Thyroid gland (tissue), 4 donors: ENCODE measurements around the gene ST8SIA4. TPM values are rescaled to one million over a fixed set of nuclear protein-coding genes. Genes with fewer than 3 reads are reported as not detected.

Experiments used
- DNase-seq, 2 donors: peaks; one replicate each; pipeline ENCODE4 v3.0.0-alpha.2; 2019
- H3K27ac ChIP-seq, 3 donors: fragments of 200-600 bp; sonication (generic); 1 replicate in 2 of 3; 2 replicates in 1 of 3; pipeline ENCODE4 v1.5.1; 2016 to 2019; ENCODE audit warnings: mild to moderate bottlenecking in 1 of 3, moderate library complexity in 1 of 3
- H3K27me3 ChIP-seq: fragments of 200-600 bp; sonication (generic); one replicate; pipeline ENCODE4 v1.5.1; 2019
- H3K36me3 ChIP-seq, 2 donors: fragments of 200-600 bp; sonication (generic); one replicate each; pipeline ENCODE4 v1.5.1; 2016 to 2019
- H3K4me1 ChIP-seq, 2 donors: fragments of 200-600 bp; sonication (generic); one replicate each; pipeline ENCODE4 v1.5.1; 2017 to 2019
- H3K4me3 ChIP-seq, 3 donors: fragments of 200-600 bp; sonication (generic); replicated peaks in 1 of 3; 1 replicate in 2 of 3; 2 replicates in 1 of 3; pipeline ENCODE4 v1.5.1; 2016; ENCODE audit warnings: mild to moderate bottlenecking in 1 of 3
- H3K9me3 ChIP-seq: fragments of 200-600 bp; sonication (generic); one replicate; pipeline ENCODE4 v1.5.1; 2017
- POLR2A ChIP-seq, 2 donors: fragments of 450-650 bp; IDR thresholded peaks; one replicate each; pipeline ENCODE4 v1.6.1; 2017; ENCODE audit warnings: antibody characterized with exemption in 2 of 2, mild to moderate bottlenecking in 2 of 2, moderate library complexity in 1 of 2
- WGBS, 2 donors: methylation state at CpG; one replicate each; pipeline ENCODE4 v1.1.5; 2017; 5-methylcytosine and 5-hydroxymethylcytosine counted together
- intact Hi-C: fragments of 100-400 bp; cut with DNase I; formaldehyde crosslinking; loops from one replicate; pipeline ENCODE4 v1.15.1; 2023
- total RNA-seq, 4 donors: library from RNA; depleted of rRNA; stranded (reverse); fragments of >200 nt; gene quantifications; one replicate each; pipeline ENCODE4 v1.2.3, GENCODE V29; 2016
- TF ChIP-seq, protein P1 (sequence below), 6 experiments: fragments of 200-600 bp in 3 of 6; fragments of 450-650 bp in 3 of 6; sonication (generic) in 3 of 6; IDR thresholded peaks; one replicate each; pipeline ENCODE4 v1.5.1; 2016 to 2019; ENCODE audit warnings: antibody characterized with exemption in 6 of 6, mild to moderate bottlenecking in 2 of 6, inconsistent platforms in 1 of 6, moderate library complexity in 1 of 6

Gene ST8SIA4
- total RNA-seq, 4 donors from 2014 or later: 3.4 to 7.0 (median 4.4) TPM

GRCh38 chr5:100771181-100771580, 131.9 kb downstream of the ST8SIA4 start:
- H3K27ac ChIP-seq: no peak overlapping the region
- H3K4me3 ChIP-seq: no peak overlapping the region
- H3K9me3 ChIP-seq: no peaks in the 10 kb centered on the region
- no peak for DNase-seq
- 49 to 97% methylated on average over 2 of the region's 2 CpGs for WGBS, 2 donors
- H3K4me1 ChIP-seq: peaks cover 5 to 7% of the 10 kb centered on the region in 2 donors
- intact Hi-C loops: no loop called here
- H3K36me3 ChIP-seq: no peaks in the 10 kb centered on the region
- no peaks in the 10 kb centered on the region for H3K27me3 ChIP-seq
- no peak for TF ChIP-seq POLR2A (IDR thresholded peaks at IDR 0.05)

GRCh38 chr5:100768221-100768620, 134.9 kb downstream of the ST8SIA4 start:
- intact Hi-C loops: no loop called here

DNA sequence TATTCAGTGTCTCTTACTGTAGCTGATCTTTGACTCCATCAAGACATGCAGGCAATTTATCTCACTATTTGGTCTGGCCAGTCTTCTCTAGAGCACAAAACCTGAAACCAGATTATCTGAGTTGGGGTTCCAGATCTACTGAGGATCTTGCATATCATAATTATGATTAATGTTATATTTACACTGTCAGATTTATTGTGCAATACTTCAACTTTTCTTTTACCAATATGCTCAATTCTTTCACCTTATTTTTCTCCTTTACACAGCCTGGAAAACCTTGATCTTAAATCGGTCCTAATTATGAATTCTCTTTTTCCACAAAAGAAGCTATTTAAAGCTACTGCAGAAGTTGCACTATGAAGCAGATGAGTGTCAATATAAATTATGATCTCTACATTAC, 140.1 kb downstream of the ST8SIA4 start:
- intact Hi-C loops: no loop called here
- Histone ChIP-seq H3K4me3 (no peak overlapping the region), H3K9me3 (no peaks in the 10 kb centered on the region), H3K4me1 (no peaks in the 10 kb centered on the region), H3K36me3 (no peaks in the 10 kb centered on the region), H3K27ac (no peak overlapping the region), H3K27me3 (no peaks in the 10 kb centered on the region)
- no peak for DNase-seq
- TF ChIP-seq, protein P1, sequence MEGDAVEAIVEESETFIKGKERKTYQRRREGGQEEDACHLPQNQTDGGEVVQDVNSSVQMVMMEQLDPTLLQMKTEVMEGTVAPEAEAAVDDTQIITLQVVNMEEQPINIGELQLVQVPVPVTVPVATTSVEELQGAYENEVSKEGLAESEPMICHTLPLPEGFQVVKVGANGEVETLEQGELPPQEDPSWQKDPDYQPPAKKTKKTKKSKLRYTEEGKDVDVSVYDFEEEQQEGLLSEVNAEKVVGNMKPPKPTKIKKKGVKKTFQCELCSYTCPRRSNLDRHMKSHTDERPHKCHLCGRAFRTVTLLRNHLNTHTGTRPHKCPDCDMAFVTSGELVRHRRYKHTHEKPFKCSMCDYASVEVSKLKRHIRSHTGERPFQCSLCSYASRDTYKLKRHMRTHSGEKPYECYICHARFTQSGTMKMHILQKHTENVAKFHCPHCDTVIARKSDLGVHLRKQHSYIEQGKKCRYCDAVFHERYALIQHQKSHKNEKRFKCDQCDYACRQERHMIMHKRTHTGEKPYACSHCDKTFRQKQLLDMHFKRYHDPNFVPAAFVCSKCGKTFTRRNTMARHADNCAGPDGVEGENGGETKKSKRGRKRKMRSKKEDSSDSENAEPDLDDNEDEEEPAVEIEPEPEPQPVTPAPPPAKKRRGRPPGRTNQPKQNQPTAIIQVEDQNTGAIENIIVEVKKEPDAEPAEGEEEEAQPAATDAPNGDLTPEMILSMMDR (IDR thresholded peaks at IDR 0.05): no peak
- TF ChIP-seq POLR2A (IDR thresholded peaks at IDR 0.05): no peak
- WGBS, 2 donors: 95 to 98% methylated on average over 1 of the region's 1 CpG

More at GRCh38 chr5:100768221-100768620, 134.9 kb downstream of the ST8SIA4 start:
- Histone ChIP-seq H3K27ac (no peak overlapping the region), H3K9me3 (no peaks in the 10 kb centered on the region), H3K36me3 (no peaks in the 10 kb centered on the region), H3K4me1 (peaks cover 5 to 7% of the 10 kb centered on the region in 2 donors), H3K27me3 (no peaks in the 10 kb centered on the region), H3K4me3 (no peak overlapping the region)
- WGBS, 2 donors: 79 to 80% methylated on average over 4 of the region's 4 CpGs
- no peak for TF ChIP-seq POLR2A (IDR thresholded peaks at IDR 0.05)
- TF ChIP-seq, protein P1 (IDR thresholded peaks at IDR 0.05): no peak
- no peak for DNase-seq

- Histone ChIP-seq H3K36me3 (no peaks in the 10 kb centered on the region), H3K27me3 (no peaks in the 10 kb centered on the region), H3K4me3 (no peak overlapping the region), H3K27ac (no peak overlapping the region), H3K4me1 (no peaks in the 10 kb centered on the region), H3K9me3 (no peaks in the 10 kb centered on the region)
- intact Hi-C loops: no loop called here
- TF ChIP-seq, protein P1 (IDR thresholded peaks at IDR 0.05): no peak
- TF ChIP-seq POLR2A (IDR thresholded peaks at IDR 0.05): no peak
- DNase-seq: no peak
These were observed 141.0 kb downstream of the ST8SIA4 start for GRCh38 chr5:100762108-100762507.

DNA sequence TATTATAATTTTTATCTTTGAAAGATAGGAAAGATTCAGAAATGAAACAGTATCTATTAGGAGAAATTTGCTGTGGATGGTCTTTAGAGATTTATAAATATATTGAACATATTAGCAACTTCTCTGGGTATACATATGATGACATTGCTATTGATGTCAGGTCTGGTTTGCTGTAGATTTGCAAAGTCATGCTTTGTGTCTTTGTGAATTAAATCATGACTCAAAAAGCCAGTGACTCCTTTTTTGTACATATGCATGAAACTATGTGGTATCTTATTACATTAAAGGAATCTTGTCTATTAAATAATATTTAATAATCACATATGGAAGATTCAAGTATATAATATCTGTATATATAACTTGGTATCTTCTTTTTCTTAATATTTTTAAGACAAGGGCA, 141.9 kb downstream of the ST8SIA4 start:
- Histone ChIP-seq H3K27ac (no peak overlapping the region), H3K9me3 (no peaks in the 10 kb centered on the region), H3K36me3 (no peaks in the 10 kb centered on the region), H3K27me3 (no peaks in the 10 kb centered on the region), H3K4me1 (no peaks in the 10 kb centered on the region), H3K4me3 (no peak overlapping the region)
- TF ChIP-seq, protein P1 (IDR thresholded peaks at IDR 0.05): no peak
- TF ChIP-seq POLR2A (IDR thresholded peaks at IDR 0.05): no peak
- intact Hi-C loops: no loop called here
- no peak for DNase-seq

- no peaks in the 10 kb centered on the region for H3K9me3 ChIP-seq
- no peaks in the 10 kb centered on the region for H3K36me3 ChIP-seq
- no peak overlapping the region for H3K27ac ChIP-seq
- DNase-seq: no peak
- no peak overlapping the region for H3K4me3 ChIP-seq
- no peaks in the 10 kb centered on the region for H3K4me1 ChIP-seq
- intact Hi-C loops: no loop called here
- no peaks in the 10 kb centered on the region for H3K27me3 ChIP-seq
- TF ChIP-seq POLR2A (IDR thresholded peaks at IDR 0.05): no peak
- TF ChIP-seq, protein P1 (IDR thresholded peaks at IDR 0.05): no peak
- WGBS, 2 donors: 95 to 97% methylated on average over 1 of the region's 1 CpG
These were observed 142.4 kb downstream of the ST8SIA4 start for GRCh38 chr5:100760688-100761087.
